Cortex of kidney (tissue), 1 donor: ENCODE measurements around the gene TRAF5.
"Not testable (repeated sequence)": the region's sequence is repeated elsewhere in the genome, so short reads cannot be mapped to it uniquely, and the experiment has no call there.

ENCODE experiments used
- DNase-seq: peaks from one replicate; lab custom pipeline; 2025; lab: John Stamatoyannopoulos, UW

The TRAF5 gene

DNA sequence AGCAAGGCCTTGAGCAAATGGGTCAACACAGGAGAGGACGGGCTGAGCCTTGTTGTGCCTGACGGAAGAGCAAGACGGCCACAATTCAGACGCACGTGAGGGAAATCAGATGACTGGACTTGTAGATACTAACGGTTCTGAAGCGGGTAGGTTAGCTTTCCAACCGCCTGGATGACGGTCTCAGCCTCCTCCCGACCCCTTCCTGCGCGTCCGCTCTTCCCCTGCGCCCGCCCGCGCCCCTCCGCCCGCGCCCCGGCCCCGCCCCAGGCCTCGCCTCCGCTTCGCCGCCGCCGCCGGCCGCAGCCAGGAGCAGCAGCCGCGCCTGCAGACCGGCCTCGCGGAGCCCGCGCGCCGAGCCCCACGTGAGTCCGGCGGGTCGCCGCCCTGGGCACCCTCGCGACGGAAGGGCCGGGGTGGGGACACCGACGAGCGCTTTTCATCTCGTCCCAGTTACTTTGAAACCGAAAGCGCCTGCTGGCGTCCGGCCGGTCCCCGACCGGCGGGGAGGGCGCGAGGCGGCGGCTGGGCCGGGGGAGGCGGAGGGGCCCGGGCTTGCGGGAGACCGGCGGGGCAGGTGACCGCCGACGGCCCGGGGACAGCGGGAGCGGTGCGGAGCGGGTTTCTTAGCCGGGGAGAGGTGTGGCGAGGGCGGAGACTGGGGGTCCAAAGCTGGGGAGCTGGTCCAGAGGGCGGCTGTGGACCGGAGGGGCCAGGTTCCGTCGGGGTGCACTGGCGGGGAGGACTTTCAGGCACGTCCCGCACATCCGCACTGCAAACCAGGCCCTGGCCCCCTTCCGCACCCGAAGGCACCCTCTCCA, at the start of gene TRAF5:
TSS of gene TRAF5 (plus strand) at position 306 of the 818 bp plus-strand sequence. CDS start 26,407 bp downstream, outside the sequence.
- no peak for DNase-seq

DNA sequence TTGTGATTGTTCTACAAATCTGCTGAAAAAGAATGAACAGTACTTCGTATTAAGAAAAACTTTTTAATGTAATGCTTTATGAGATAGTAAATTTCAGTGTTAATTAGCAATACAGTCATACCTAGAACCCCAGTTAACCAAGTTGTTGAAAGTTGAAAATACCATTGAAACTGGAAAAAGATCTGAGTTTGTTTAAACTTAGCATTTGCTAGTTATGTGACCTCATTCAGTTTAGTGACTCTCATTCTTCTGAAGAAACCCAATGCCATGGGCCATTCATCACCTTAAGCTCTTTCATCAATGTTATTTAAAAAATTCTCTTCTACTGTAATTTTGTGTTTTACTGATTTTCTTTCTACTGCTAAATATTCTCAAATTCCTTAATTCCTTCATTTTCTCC, 47.3 kb upstream of the TRAF5 start:
- DNase-seq: no peak

DNA sequence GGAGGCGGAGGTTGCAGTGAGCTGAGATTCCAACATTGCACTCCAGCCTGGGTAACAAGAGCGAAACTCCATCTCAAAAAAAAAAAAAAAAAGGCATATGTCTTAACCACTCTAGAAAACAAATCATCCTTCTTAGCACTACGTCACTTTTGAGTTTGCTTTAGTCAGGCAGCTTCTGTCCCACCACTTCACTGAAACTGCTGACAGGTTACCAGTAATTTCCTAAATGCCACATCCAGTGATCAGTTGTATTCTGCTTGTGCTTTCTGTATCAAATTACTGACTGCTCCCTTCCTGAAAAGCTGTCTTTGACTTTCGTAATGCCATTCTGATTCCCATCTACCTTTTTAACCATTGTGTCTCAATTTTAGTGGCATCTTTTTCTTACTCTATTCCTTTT, 45.7 kb upstream of the TRAF5 start:
- no peak for DNase-seq

- DNase-seq: no peak
Observed at GRCh38 chr1:211281320-211282022, 45.2 kb upstream of the TRAF5 start.

DNA sequence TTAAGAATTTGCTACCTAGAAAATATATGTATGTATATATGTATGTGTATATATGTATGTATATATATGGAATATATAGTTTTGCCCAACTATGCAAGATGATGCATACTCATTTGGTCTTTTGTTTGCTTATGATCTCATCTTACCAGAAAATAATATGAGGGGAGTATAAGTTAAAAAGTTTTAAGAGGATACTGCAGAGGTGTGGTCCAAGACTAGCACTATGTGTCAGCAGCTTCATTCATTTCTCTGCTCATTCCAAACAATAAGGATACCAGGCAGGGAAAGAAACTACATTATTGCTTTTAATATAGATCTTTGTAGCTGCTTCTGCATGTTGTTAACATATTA, 44.6 kb upstream of the TRAF5 start:
- no peak for DNase-seq

- DNase-seq: no peak
Observed at GRCh38 chr1:211285196-211285595, 41.4 kb upstream of the TRAF5 start.

GRCh38 chr1:211287218-211287617, 39.4 kb upstream of the TRAF5 start:
- DNase-seq: no peak

DNA sequence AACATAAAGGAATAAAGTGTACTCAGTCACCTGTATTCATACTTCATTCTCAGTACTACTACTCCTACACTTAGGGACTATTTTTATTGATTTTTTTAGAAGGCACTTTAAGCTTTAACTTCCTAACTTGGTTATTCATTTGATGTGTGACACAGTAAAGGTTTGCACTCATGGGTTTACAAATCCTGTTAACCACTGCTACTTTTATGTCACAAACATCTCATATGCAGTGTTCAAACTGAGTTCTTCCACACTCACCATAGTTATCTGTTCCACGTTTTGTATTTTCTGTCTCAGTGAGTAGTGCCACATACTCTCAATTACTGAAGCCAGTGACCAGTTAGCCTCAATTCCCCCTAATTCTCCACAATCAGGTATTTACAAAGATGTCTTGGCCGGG, 34.2 kb upstream of the TRAF5 start:
- DNase-seq: no peak

- DNase-seq: no peak
Observed at GRCh38 chr1:211296396-211296795, 30.2 kb upstream of the TRAF5 start.

DNA sequence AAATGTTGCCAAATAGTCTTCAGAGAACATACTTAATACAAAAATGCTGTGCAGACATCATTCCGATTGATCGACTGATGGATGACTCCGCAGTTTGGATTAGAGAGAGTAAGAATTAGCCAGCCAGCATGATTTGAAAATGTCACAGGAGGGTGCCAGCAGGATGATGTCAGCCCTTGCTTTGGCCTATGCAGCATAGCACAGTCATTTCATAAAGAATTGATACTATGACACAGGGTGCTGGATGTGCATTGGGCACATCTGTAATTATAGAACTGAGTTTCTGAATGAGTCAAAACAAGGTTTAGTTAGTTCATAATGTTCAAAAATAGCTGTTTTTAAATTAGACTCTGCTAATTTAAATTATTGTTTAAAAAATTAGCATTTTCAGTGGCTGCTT, 21.6 kb upstream of the TRAF5 start:
- DNase-seq: no peak

DNA sequence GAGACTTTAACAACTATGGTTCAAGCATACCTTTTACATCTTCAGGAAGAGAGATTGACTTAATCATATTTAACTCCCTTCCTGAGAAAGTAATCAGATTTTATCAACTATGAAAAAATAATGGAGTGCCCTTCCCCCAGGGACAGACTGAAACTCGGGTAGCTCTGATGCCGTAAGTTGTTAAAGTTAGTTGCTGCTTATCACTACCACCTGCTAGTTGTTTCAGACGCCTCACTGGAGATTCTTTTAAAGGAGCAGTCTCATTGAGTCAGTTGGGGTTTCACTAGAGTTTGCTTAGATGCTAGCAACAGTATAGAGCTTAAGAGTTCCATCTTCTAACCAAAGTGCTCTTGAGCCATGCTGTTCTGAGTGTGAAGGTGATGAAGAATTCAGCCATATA, 17.0 kb upstream of the TRAF5 start:
- no peak for DNase-seq

- DNase-seq: no peak
Observed at GRCh38 chr1:211313392-211313791, 13.2 kb upstream of the TRAF5 start.

DNA sequence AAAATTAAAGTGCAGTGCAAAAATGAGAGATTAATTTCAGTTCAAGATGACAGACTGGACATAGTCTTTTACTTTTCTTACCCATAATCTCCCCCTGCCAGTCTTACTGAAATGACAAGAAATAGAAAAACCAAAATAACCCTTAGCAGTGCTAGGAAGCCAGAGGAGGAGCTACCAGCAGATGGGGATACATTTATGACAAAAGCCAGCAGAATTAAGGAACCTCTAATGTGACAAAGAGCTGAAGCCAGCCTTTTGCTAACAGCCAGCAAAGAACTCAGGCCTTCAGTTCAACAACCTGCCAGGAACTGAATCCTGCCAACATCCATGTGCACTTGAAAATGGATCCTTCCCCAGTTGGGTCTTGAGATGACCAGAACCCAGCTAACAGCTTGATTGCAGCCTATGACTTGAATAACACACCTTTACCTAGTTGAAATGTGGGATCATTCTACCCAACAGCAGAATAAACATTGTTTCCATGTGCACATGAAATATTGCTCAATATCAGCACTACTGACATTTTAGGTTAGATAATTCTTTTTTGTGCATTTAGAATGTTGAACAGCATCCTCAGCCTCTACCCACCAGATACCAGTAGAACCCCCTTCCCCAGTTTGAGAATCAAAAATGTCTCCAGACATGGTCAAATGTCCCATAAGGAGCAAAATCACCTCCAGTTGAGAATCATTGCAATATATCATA, 7.9 kb upstream of the TRAF5 start:
- no peak for DNase-seq

- DNase-seq: no peak
Observed at GRCh38 chr1:211319892-211320291, 6.7 kb upstream of the TRAF5 start.

DNA sequence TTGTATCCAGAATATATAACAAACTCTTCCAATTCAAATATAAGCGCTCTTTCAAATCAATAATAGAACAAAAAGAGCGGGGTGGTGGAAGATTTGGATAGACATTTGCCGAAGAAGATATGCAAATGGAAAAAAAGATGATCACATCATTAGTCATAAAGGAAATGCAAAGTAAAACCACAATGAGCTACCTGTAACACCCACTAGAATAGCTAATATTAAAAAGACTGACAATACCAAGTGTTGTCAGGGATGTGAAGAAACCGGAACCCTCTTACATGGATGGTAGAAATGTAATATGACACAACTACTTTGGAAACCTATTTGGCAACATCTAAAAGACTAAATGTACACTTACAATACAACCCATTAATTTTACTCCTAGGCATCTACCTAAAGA, 5.7 kb upstream of the TRAF5 start:
- no peak for DNase-seq

DNA sequence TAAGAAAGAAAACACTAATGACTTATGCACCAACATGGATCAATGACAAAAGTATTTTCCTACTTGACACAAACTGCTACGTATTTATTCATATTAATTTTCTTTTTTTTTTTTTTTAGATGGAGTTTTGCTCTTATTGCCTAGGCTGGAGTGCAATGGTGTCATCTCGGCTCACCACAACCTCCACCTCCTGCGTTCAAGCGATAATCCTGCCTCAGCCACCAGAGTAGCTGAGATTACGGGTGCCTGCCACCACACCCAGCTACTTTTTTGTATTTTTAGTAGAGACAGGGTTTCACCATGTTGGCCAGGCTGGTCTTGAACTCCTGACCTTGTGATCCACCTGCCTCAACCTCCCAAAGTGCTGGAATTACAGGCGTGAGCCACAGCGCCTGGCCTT, 5.0 kb upstream of the TRAF5 start:
- DNase-seq: not testable (repeated sequence)

DNA sequence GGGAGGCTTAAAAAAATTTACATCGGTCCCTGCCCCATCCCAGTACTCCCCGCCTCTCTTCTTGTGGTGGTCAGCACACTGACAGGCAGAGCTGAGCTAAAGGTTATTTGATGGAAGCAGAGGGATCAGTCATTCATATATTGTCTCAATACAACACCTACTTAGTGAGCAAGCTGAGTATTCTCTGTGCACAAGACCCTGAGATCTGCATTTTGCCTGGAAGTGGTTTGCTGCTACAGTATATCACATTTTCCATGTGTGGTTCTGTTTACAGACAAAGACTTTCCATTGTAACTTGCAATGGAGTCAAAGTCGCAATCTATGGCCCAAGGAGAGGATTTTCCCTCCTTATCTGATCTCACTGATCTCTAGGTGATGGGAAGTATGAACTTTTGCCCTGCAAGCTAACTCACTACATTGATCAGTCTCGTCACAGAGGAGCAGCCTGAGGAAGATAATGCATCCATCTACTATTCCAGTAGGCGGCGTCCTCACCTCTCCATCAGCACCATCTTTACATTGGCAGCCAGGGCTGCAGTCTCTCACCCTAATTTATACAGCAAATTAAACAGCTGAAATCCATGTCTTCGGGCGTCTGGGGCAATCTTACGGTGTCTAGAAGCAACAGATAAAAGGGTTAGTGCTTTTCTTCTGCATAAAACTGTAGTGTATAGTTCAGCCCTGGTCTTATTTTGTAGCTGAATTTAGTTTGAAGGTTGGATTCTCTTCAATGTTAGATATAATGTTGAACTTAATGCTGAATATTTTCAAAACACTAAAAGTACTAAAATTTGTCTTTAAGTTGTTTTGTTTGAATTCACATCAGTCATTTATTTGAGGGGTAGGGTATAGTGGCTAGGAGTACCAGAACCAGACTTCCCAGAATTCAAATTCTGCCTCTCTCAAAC, 3.2 kb upstream of the TRAF5 start:
- DNase-seq: no peak

DNA sequence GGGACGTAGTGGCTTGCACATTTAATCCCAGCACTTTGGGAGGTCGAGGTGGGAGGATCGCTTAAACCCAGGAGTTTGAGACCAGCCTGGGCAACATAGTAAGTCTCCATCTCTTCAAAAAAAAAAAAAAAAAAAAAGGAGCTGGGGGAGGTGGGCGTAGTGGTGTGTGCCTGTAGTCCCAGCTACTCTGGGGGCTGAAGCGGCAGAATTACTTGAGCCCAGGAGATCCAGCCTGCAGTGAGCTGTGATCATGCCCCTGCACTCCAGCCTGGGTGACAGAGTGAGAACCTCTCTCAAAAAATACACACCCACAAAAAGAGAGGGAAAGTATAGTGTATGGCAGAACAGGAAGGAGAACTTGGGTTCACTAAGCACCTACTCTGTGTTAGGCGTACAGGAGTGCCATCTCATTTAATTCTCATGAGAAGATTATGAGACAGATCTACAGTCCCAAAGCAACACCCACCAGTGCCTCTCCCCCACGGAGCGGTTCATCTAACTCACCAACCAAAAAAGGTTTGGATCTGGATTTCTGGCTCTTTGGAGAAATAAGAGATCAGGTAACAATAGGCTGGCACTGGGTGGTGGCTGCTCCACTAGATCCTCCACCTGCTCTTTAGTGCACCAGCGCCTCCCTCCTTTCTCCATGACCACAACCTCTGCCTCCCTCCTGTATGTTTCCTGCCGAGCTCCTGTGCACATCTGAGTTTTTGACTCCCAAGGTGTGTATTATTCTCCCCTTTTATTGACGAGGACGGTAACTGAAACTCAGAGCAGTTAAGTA, 1.4 kb upstream of the TRAF5 start:
- DNase-seq: no peak

DNA sequence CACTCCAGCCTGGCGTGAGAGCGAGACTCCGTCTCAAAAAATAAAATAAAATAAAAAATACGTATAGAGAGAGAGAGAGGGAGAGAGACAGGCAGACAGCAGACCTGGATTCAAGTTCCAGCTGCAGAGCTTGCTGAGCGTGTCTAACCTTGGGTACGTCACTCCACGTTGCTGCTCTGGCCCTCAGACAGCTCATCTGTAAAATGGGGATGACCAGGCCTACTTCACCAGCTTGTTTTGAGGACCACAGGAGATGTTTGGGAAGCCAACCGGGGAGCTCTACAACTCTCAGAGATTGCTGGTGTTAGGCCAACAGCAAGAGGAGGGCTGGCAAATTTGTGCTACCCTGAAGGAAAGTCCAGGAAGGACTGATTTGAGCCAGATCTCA, 499 bp upstream of the TRAF5 start:
- DNase-seq: no peak

DNA sequence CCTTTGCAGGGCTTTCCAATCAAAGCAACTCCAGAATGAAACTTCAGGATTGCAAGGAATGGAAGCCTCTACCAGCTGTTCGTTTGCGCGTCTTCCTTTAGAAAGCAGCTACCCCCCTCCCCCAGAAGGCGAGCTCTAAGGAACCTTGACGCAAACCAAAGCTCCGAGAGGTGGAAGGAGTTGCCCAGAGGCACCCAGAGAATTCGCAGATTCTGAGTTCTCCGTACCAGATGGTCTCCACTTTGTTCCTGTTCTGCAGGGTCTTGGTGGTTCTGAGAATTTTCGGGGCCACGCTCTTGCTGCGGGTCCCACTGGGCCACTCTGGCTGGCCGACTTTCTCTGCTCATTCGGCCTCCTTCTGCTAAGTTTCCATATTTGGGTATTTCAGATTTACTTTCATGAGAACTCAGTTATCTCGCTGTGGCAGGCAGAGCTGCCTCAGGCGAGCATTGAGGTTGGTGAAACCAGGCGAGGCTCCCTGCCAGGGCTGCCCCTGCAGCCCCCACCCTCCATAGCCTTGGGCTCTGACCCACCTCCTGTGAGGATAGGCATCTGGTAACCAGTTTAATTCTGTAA, 801 bp downstream of the TRAF5 start:
- DNase-seq: no peak
